IMR-90 (cell line): ENCODE results near the gene TNS1. TPM values are rescaled to one million over a fixed set of nuclear protein-coding genes. Genes with fewer than 3 reads are reported as not detected.

Experiments
- ATAC-seq: fragments of 200-7000 bp; cut with Tn5 transposase; 2 replicates; pipeline ENCODE4 v1.9.1; 2020; ENCODE audit warnings: low read depth, mild to moderate bottlenecking, moderate library complexity
- BruUV-seq: library from RNA; stranded (reverse); fragments of 400-500 nt; replicated peaks from 2 replicates; lab custom pipeline; 2021; lab: Mats Ljungman, UMichigan
- CTCF ChIA-PET: fragments of 300-600 bp; formaldehyde crosslinking; extraction: SDS; loops from one replicate; lab custom pipeline; 2021; ENCODE audit warnings: antibody characterized with exemption; lab: Yijun Ruan, JAX
- POLR2A ChIA-PET: fragments of 300-600 bp; sonication (Branson Sonifier 250); formaldehyde crosslinking; loops from one replicate; lab custom pipeline; 2022; ENCODE audit warnings: antibody characterized with exemption; ENCODE audit not compliant: unreplicated experiment; lab: Charles Lee
- DNase-seq: peaks from one replicate; pipeline ENCODE4 v3.0.0; 2013
- H2AFZ ChIP-seq: replicated peaks from 2 replicates; pipeline ENCODE3; 2013; ENCODE audit warnings: low read length, mild to moderate bottlenecking; ENCODE audit not compliant: poor library complexity
- H2AK5ac ChIP-seq: 2 replicates; pipeline ENCODE4 v1.6.1; 2013; ENCODE audit warnings: low read depth, low read length, inconsistent platforms
- H2AK9ac ChIP-seq: replicated peaks from 2 replicates; pipeline ENCODE3; 2013; ENCODE audit warnings: mild to moderate bottlenecking, low read depth, low read length, moderate library complexity; ENCODE audit not compliant: poor library complexity
- H2BK120ac ChIP-seq: 2 replicates; pipeline ENCODE4 v1.6.1; 2013; ENCODE audit warnings: low read depth, low read length, inconsistent platforms
- H2BK15ac ChIP-seq: 3 replicates; pipeline ENCODE4 v1.6.1; 2013; ENCODE audit warnings: low read depth, low read length, inconsistent platforms
- H2BK20ac ChIP-seq: 2 replicates; pipeline ENCODE4 v1.6.1; 2013; ENCODE audit warnings: low read depth, mild to moderate bottlenecking, inconsistent platforms, low read length, moderate library complexity
- H2BK5ac ChIP-seq: 2 replicates; pipeline ENCODE4 v1.6.1; 2013; ENCODE audit warnings: mild to moderate bottlenecking, low read depth, low read length, inconsistent platforms; ENCODE audit not compliant: poor library complexity, severe bottlenecking
- H3K14ac ChIP-seq: replicated peaks from 2 replicates; pipeline ENCODE4 v1.6.1; 2013; ENCODE audit warnings: low read depth, low read length, inconsistent platforms
- H3K18ac ChIP-seq: 2 replicates; pipeline ENCODE4 v1.6.1; 2013; ENCODE audit warnings: low read depth, low read length, control low read depth
- H3K23ac ChIP-seq: 2 replicates; pipeline ENCODE4 v1.6.1; 2013; ENCODE audit warnings: low read depth, low read length, inconsistent platforms
- H3K27ac ChIP-seq: 2 replicates; pipeline ENCODE4 v1.5.1; 2013; ENCODE audit warnings: mild to moderate bottlenecking, control low read depth, low read length; ENCODE audit not compliant: insufficient read depth
- H3K27me3 ChIP-seq: 2 replicates; pipeline ENCODE4 v1.6.1; 2013; ENCODE audit warnings: low read length; ENCODE audit not compliant: control insufficient read depth, insufficient read depth
- H3K36me3 ChIP-seq: 2 replicates; pipeline ENCODE4 v1.6.1; 2013; ENCODE audit warnings: low read length, mixed read lengths; ENCODE audit not compliant: control insufficient read depth, insufficient read depth
- H3K4ac ChIP-seq: 2 replicates; pipeline ENCODE4 v1.6.1; 2013; ENCODE audit warnings: low read depth, low read length, inconsistent platforms
- H3K4me1 ChIP-seq: 2 replicates; pipeline ENCODE4 v1.6.1; 2013; ENCODE audit warnings: low read length, mixed read lengths; ENCODE audit not compliant: control insufficient read depth, insufficient read depth
- H3K4me2 ChIP-seq: 2 replicates; pipeline ENCODE4 v1.6.1; 2013; ENCODE audit warnings: low read depth, mild to moderate bottlenecking, control low read depth, low read length, moderate library complexity
- H3K4me3 ChIP-seq: 2 replicates; pipeline ENCODE4 v1.5.1; 2013; ENCODE audit warnings: low read depth, mild to moderate bottlenecking, control low read depth, low read length, moderate library complexity; ENCODE audit not compliant: insufficient read depth
- H3K56ac ChIP-seq: 2 replicates; pipeline ENCODE4 v1.6.1; 2013; ENCODE audit warnings: low read length, inconsistent platforms; ENCODE audit not compliant: insufficient read depth; ENCODE audit errors: extremely low read depth
- H3K79me1 ChIP-seq, 2 experiments: 2 replicates each; pipeline ENCODE4 v1.6.1; 2013; ENCODE audit warnings: low read length in 2 of 2, inconsistent platforms in 1 of 2, low read depth in 1 of 2
- H3K9ac ChIP-seq: 2 replicates; pipeline ENCODE4 v1.6.1; 2013; ENCODE audit warnings: low read depth, low read length, control low read depth
- H3K9me1 ChIP-seq: 2 replicates; pipeline ENCODE4 v1.6.1; 2013; ENCODE audit warnings: low read length, inconsistent platforms; ENCODE audit not compliant: insufficient read depth
- H3K9me3 ChIP-seq: 2 replicates; pipeline ENCODE4 v1.6.1; 2013; ENCODE audit warnings: low read length; ENCODE audit not compliant: control insufficient read depth, insufficient read depth
- H4K20me1 ChIP-seq: 2 replicates; pipeline ENCODE4 v1.6.1; 2013; ENCODE audit warnings: low read length, inconsistent platforms; ENCODE audit not compliant: insufficient read depth
- H4K5ac ChIP-seq: 2 replicates; pipeline ENCODE4 v1.6.1; 2013; ENCODE audit warnings: mild to moderate bottlenecking, low read depth, low read length, control low read depth
- H4K8ac ChIP-seq, 2 experiments: 2 replicates each; pipeline ENCODE4 v1.6.1; 2013; ENCODE audit warnings: low read depth in 2 of 2, low read length in 2 of 2, control low read depth in 1 of 2, inconsistent platforms in 1 of 2
- H4K91ac ChIP-seq: 2 replicates; pipeline ENCODE4 v1.6.1; 2013; ENCODE audit warnings: low read depth, low read length, inconsistent platforms; ENCODE audit not compliant: insufficient read depth
- BHLHE40 ChIP-seq: fragments of 150-350 bp; IDR thresholded peaks from 2 replicates; pipeline ENCODE4 v1.6.1; 2016; ENCODE audit warnings: mild to moderate bottlenecking, low read depth, low read length
- CEBPB ChIP-seq: IDR thresholded peaks from 2 replicates; pipeline ENCODE4 v1.6.1; 2012; ENCODE audit warnings: low read depth, low read length, improper control_type of control experiment
- CHD1 ChIP-seq: IDR thresholded peaks from 2 replicates; pipeline ENCODE4 v1.6.1; 2012; ENCODE audit warnings: low read depth, low read length, improper control_type of control experiment
- CTCF ChIP-seq: conservative IDR thresholded peaks from 2 replicates; pipeline ENCODE4 v1.5.1; 2012; ENCODE audit warnings: mild to moderate bottlenecking, low read depth, low read length, improper control_type of control experiment
- FOS ChIP-seq: fragments of 150-350 bp; IDR thresholded peaks from 2 replicates; pipeline ENCODE4 v1.6.1; 2016; ENCODE audit warnings: low read depth, low read length
- MAZ ChIP-seq: IDR thresholded peaks from 2 replicates; pipeline ENCODE4 v1.6.1; 2012; ENCODE audit warnings: low read depth, mild to moderate bottlenecking, low read length, improper control_type of control experiment, moderate library complexity, borderline replicate concordance
- MXI1 ChIP-seq: IDR thresholded peaks from 2 replicates; pipeline ENCODE4 v1.6.1; 2012; ENCODE audit warnings: low read depth, mild to moderate bottlenecking, low read length, moderate library complexity, borderline replicate concordance
- NFE2L2 ChIP-seq: fragments of 150-350 bp; IDR thresholded peaks from 2 replicates; pipeline ENCODE4 v1.6.1; 2016; ENCODE audit warnings: low read depth, mild to moderate bottlenecking, low read length
- POLR2A ChIP-seq: IDR thresholded peaks from 2 replicates; pipeline ENCODE4 v1.6.1; 2012; ENCODE audit warnings: mild to moderate bottlenecking, low read depth, low read length
- RAD21 ChIP-seq: IDR thresholded peaks from 2 replicates; pipeline ENCODE4 v1.6.1; 2012; ENCODE audit warnings: low read length, improper control_type of control experiment
- RFX5 ChIP-seq: IDR thresholded peaks from 2 replicates; pipeline ENCODE4 v1.8.0; 2012; ENCODE audit warnings: low read depth, mild to moderate bottlenecking, low read length, moderate library complexity
- SMC3 ChIP-seq: fragments of 150-350 bp; IDR thresholded peaks from 2 replicates; pipeline ENCODE4 v1.6.1; 2016; ENCODE audit warnings: low read depth, mild to moderate bottlenecking, antibody characterized with exemption, low read length, moderate library complexity
- USF2 ChIP-seq: fragments of 150-350 bp; IDR thresholded peaks from 2 replicates; pipeline ENCODE4 v1.6.1; 2017; ENCODE audit warnings: mild to moderate bottlenecking, antibody characterized with exemption, low read length, low read depth
- WGBS, 2 experiments: methylation state at CpG; one replicate each; pipeline versions ENCODE4 v1.1.5 to v1.1.7; 2013; ENCODE audit warnings: missing lambda C conversion rate in 2 of 2; ENCODE audit not compliant: insufficient read length in 1 of 2; ENCODE audit errors: extremely low coverage in 2 of 2; 5-methylcytosine and 5-hydroxymethylcytosine counted together
- dilution Hi-C: fragments of 300-500 bp; cut with HindIII; formaldehyde crosslinking; loops from one replicate; pipeline ENCODE4 v1.14.3; 2018; ENCODE audit warnings: low sequenced_read_pairs; ENCODE audit not compliant: unreplicated experiment
- in situ Hi-C: fragments of 300-500 bp; cut with MboI; formaldehyde crosslinking; loops from 3 replicates; pipeline ENCODE4 v1.14.3; 2019; ENCODE audit warnings: low sequenced_read_pairs, inconsistent platforms, mixed read lengths
- intact Hi-C: fragments of 100-400 bp; cut with micrococcal nuclease; formaldehyde crosslinking; loops from 2 replicates; pipeline ENCODE4 v1.10.0; 2022
- polyA plus RNA-seq, 3 experiments: library from polyadenylated mRNA; depleted of rRNA; stranded (reverse); fragments of >200 nt; gene quantifications; 2 replicates each; pipeline ENCODE4 v1.2.3, GENCODE V29; 2012; ENCODE audit warnings: low replicate concordance in 1 of 3
- total RNA-seq: library from RNA; depleted of rRNA; stranded (reverse); fragments of >200 nt; gene quantifications from 2 replicates; pipeline ENCODE4 v1.2.3, GENCODE V29; 2012
- TF ChIP-seq, protein P1 (sequence below): fragments of 150-350 bp; IDR thresholded peaks from 2 replicates; pipeline ENCODE4 v1.6.1; 2016; ENCODE audit warnings: low read depth, mild to moderate bottlenecking, low read length, moderate library complexity, borderline replicate concordance

The TNS1 gene
- total and polyA plus RNA-seq, 2 of the 4 experiments (the other 2 are of a cell fraction) = 41.1 to 45.2 TPM

- intact Hi-C loops = no loop called here
- POLR2A ChIA-PET = no interaction called here
- H3K9ac ChIP-seq = no peak overlapping the region
- TF ChIP-seq RAD21 = no peak
- no peak for TF ChIP-seq MXI1
- no peak for TF ChIP-seq NFE2L2
- TF ChIP-seq CEBPB = no peak
- TF ChIP-seq, protein P1, sequence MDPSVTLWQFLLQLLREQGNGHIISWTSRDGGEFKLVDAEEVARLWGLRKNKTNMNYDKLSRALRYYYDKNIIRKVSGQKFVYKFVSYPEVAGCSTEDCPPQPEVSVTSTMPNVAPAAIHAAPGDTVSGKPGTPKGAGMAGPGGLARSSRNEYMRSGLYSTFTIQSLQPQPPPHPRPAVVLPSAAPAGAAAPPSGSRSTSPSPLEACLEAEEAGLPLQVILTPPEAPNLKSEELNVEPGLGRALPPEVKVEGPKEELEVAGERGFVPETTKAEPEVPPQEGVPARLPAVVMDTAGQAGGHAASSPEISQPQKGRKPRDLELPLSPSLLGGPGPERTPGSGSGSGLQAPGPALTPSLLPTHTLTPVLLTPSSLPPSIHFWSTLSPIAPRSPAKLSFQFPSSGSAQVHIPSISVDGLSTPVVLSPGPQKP = no peak
- TF ChIP-seq BHLHE40 = no peak
- no peak for TF ChIP-seq FOS
- no peak for TF ChIP-seq CHD1
- TF ChIP-seq POLR2A = no peak
- TF ChIP-seq MAZ = no peak
- TF ChIP-seq SMC3 = no peak
- no peak for TF ChIP-seq RFX5
- no peak for TF ChIP-seq USF2
- TF ChIP-seq CTCF = no peak
Measured at GRCh38 chr2:217804791-217805667, 197.8 kb downstream of the TNS1 start.

More at GRCh38 chr2:217804791-217805667, 197.8 kb downstream of the TNS1 start:
- Histone ChIP-seq H3K4ac (no peak overlapping the region), H3K56ac (no peak overlapping the region), H3K4me3 (no peak overlapping the region), H2BK20ac (no peak overlapping the region), H2BK15ac (no peak overlapping the region), H2AFZ (no peak overlapping the region), H3K14ac (no peak overlapping the region), H3K79me1 (peaks cover 12 to 19% of the 10 kb centered on the region in 2 experiments), H4K5ac (no peak overlapping the region), H4K8ac (no peak overlapping the region; a peak in 1 of 4 replicates), H2AK5ac (peak overlapping the region; percentile 43; the same call in 1 of the 2 replicates), H4K20me1 (peaks cover 29% of the 10 kb centered on the region), H3K9me3 (no peaks in the 10 kb centered on the region), H3K4me2 (no peak overlapping the region), H3K36me3 (peaks cover 69% of the 10 kb centered on the region), H3K18ac (no peak overlapping the region), H2BK120ac (no peak overlapping the region), H3K23ac (0 out of 2 replicates have a peak overlapping the region, but pooled peaks have one; percentile 4), H3K9me1 (peaks cover 10% of the 10 kb centered on the region), H4K91ac (no peak overlapping the region), H3K27ac (no peak overlapping the region), H3K4me1 (peaks cover 2% of the 10 kb centered on the region; the same call in 1 of the 2 replicates), H2AK9ac (no peak overlapping the region), H2BK5ac (peak overlapping the region; percentile 93), H3K27me3 (no peaks in the 10 kb centered on the region)
- DNase-seq = no peak
- WGBS, 2 experiments = 29% methylated on average over 1 of the region's 9 CpGs; no CpG with 5 or more reads in 1 of the 2 experiments
- no TSS peak for BruUV-seq
- dilution Hi-C loops (no loop called here), in situ Hi-C loops (no loop called here)
- CTCF ChIA-PET = no interaction called here
- no peak for ATAC-seq
